H1 (cell line): Measurements from ENCODE around the gene MYO18A. TPM values are rescaled to one million over a fixed set of nuclear protein-coding genes. Genes with fewer than 3 reads are reported as not detected.
A peak's percentile ranks its signal among the peaks of the same experiment; 100 is the strongest.

Source experiments
- CTCF ChIA-PET: fragments of 300-600 bp; sonication (Branson Sonifier 250); formaldehyde crosslinking; loops from one replicate; lab custom pipeline; 2021; ENCODE audit not compliant: partially characterized antibody; lab: Charles Lee
- POLR2A ChIA-PET: fragments of 300-600 bp; sonication (Branson Sonifier 250); formaldehyde crosslinking; loops from one replicate; lab custom pipeline; 2021; ENCODE audit warnings: inconsistent platforms; ENCODE audit not compliant: partially characterized antibody; lab: Charles Lee
- DNase-seq, 2 experiments: peaks; one replicate each; pipeline versions ENCODE4 v3.0.0 to v3.0.0-alpha.2; 2010 to 2022; ENCODE audit warnings: low spot score in 2 of 2, low read depth in 1 of 2, mixed read lengths in 1 of 2
- FAIRE-seq: peaks from 2 replicates; lab custom pipeline; 2011; peaks lifted over from hg19 to GRCh38; lab: Jason Lieb, UNC
- H2AFZ ChIP-seq: 2 replicates; pipeline ENCODE4 v1.8.1; 2012; ENCODE audit warnings: low read length, inconsistent platforms
- H2AK5ac ChIP-seq: 2 replicates; pipeline ENCODE4 v1.6.1; 2013; ENCODE audit warnings: low read depth, low read length
- H2BK120ac ChIP-seq: replicated peaks from 2 replicates; pipeline ENCODE3; 2013; ENCODE audit warnings: low read depth, low read length, inconsistent platforms
- H2BK12ac ChIP-seq: 2 replicates; pipeline ENCODE4 v1.6.1; 2013; ENCODE audit warnings: low read depth, low read length
- H2BK15ac ChIP-seq: 2 replicates; pipeline ENCODE4 v1.6.1; 2013; ENCODE audit warnings: low read length
- H2BK20ac ChIP-seq: 2 replicates; pipeline ENCODE4 v1.6.1; 2013; ENCODE audit warnings: low read length
- H2BK5ac ChIP-seq: 2 replicates; pipeline ENCODE4 v1.6.1; 2013; ENCODE audit warnings: low read depth, low read length
- H3K14ac ChIP-seq: 2 replicates; pipeline ENCODE4 v1.6.1; 2013; ENCODE audit warnings: inconsistent platforms; ENCODE audit not compliant: insufficient read length
- H3K18ac ChIP-seq: 2 replicates; pipeline ENCODE4 v1.6.1; 2013; ENCODE audit warnings: low read length; ENCODE audit errors: extremely low read depth
- H3K23ac ChIP-seq: 2 replicates; pipeline ENCODE4 v1.6.1; 2013; ENCODE audit warnings: inconsistent platforms; ENCODE audit not compliant: insufficient read length
- H3K23me2 ChIP-seq: 2 replicates; pipeline ENCODE4 v1.6.1; 2013; ENCODE audit warnings: low read depth, low read length
- H3K27ac ChIP-seq: 2 replicates; pipeline ENCODE4 v1.6.1; 2011; ENCODE audit warnings: low read depth, low read length, inconsistent platforms
- H3K27me3 ChIP-seq, 4 experiments: replicated peaks in 1 of 4; 1 replicate in 1 of 4; 2 replicates in 3 of 4; pipeline versions ENCODE4 v1.6.1 to v1.8.1; 2011 to 2013; ENCODE audit warnings: low read length in 3 of 4, mild to moderate bottlenecking in 3 of 4, inconsistent platforms in 2 of 4, mixed read lengths in 2 of 4, moderate library complexity in 1 of 4; ENCODE audit not compliant: control insufficient read depth in 3 of 4, insufficient read depth in 3 of 4; ENCODE audit errors: extremely low read depth in 1 of 4
- H3K36me3 ChIP-seq, 4 experiments: 2 replicates each; pipeline versions ENCODE4 v1.6.1 to v1.8.1; 2011 to 2013; ENCODE audit warnings: mild to moderate bottlenecking in 4 of 4, low read length in 3 of 4, moderate library complexity in 2 of 4, control low read depth in 1 of 4, inconsistent platforms in 1 of 4; ENCODE audit not compliant: insufficient read depth in 4 of 4, control insufficient read depth in 2 of 4
- H3K4ac ChIP-seq: replicated peaks from 2 replicates; pipeline ENCODE3; 2013; ENCODE audit warnings: low read length, low read depth, mixed read lengths, inconsistent platforms; ENCODE audit not compliant: insufficient read length
- H3K4me1 ChIP-seq, 4 experiments: replicated peaks in 1 of 4; 1 replicate in 1 of 4; 2 replicates in 3 of 4; pipeline versions ENCODE4 v1.6.1 to v1.8.1; 2011 to 2013; ENCODE audit warnings: low read length in 3 of 4, inconsistent platforms in 2 of 4, mixed read lengths in 1 of 4; ENCODE audit not compliant: insufficient read depth in 4 of 4, control insufficient read depth in 3 of 4
- H3K4me2 ChIP-seq, 2 experiments: 2 replicates each; pipeline versions ENCODE4 v1.6.1 to v1.8.1; 2011 to 2013; ENCODE audit warnings: low read depth in 2 of 2, low read length in 2 of 2, control low read depth in 1 of 2, inconsistent platforms in 1 of 2, mild to moderate bottlenecking in 1 of 2; ENCODE audit not compliant: insufficient read depth in 1 of 2
- H3K4me3 ChIP-seq, 4 experiments: fragments of 200-600, 300-600 bp in 1 of 4; sonication (generic), shearing (Covaris generic), sonication (Bioruptor Twin) in 1 of 4; 2 replicates each; pipeline versions ENCODE4 v1.5.1 to v1.8.1; 2011 to 2016; ENCODE audit warnings: low read length in 4 of 4, low read depth in 3 of 4, control low read depth in 2 of 4, inconsistent platforms in 2 of 4, mild to moderate bottlenecking in 2 of 4, mixed read lengths in 1 of 4, moderate library complexity in 1 of 4; ENCODE audit not compliant: insufficient read depth in 2 of 4; ENCODE audit errors: extremely low read depth in 1 of 4
- H3K56ac ChIP-seq: replicated peaks from 2 replicates; pipeline ENCODE3; 2013; ENCODE audit warnings: low read depth, mild to moderate bottlenecking, mixed read lengths, low read length, inconsistent platforms; ENCODE audit not compliant: insufficient read length
- H3K79me1 ChIP-seq: 2 replicates; pipeline ENCODE4 v1.6.1; 2013; ENCODE audit warnings: low read depth, low read length, control low read depth
- H3K79me2 ChIP-seq, 2 experiments: 2 replicates each; pipeline versions ENCODE4 v1.6.1 to v1.8.1; 2012 to 2013; ENCODE audit warnings: low read length in 2 of 2, mild to moderate bottlenecking in 2 of 2, inconsistent platforms in 1 of 2; ENCODE audit not compliant: insufficient read depth in 2 of 2, control insufficient read depth in 1 of 2
- H3K9ac ChIP-seq, 4 experiments: replicated peaks in 1 of 4; 1 replicate in 1 of 4; 2 replicates in 3 of 4; pipeline versions ENCODE4 v1.6.1 to v1.8.1; 2011 to 2013; ENCODE audit warnings: low read depth in 3 of 4, low read length in 3 of 4, control low read depth in 2 of 4, mild to moderate bottlenecking in 2 of 4, moderate library complexity in 2 of 4, inconsistent platforms in 1 of 4; ENCODE audit errors: extremely low read depth in 1 of 4
- H3K9me3 ChIP-seq, 2 experiments: 2 replicates each; pipeline versions ENCODE4 v1.6.1 to v1.8.1; 2012 to 2013; ENCODE audit warnings: mild to moderate bottlenecking in 2 of 2, moderate library complexity in 2 of 2, control low read depth in 1 of 2, inconsistent platforms in 1 of 2, low read depth in 1 of 2, low read length in 1 of 2, mixed read lengths in 1 of 2; ENCODE audit not compliant: insufficient read depth in 2 of 2
- H4K20me1 ChIP-seq, 2 experiments: replicated peaks in 1 of 2; 2 replicates each; pipeline versions ENCODE3 to v1.8.1; 2011 to 2013; ENCODE audit warnings: inconsistent platforms in 2 of 2, low read length in 2 of 2, mild to moderate bottlenecking in 1 of 2; ENCODE audit not compliant: insufficient read depth in 2 of 2, control insufficient read depth in 1 of 2
- H4K5ac ChIP-seq: 2 replicates; pipeline ENCODE4 v1.6.1; 2013; ENCODE audit warnings: low read length, low read depth, mixed read lengths, inconsistent platforms; ENCODE audit not compliant: insufficient read length
- H4K8ac ChIP-seq: 2 replicates; pipeline ENCODE4 v1.8.0; 2013; ENCODE audit warnings: mild to moderate bottlenecking, moderate library complexity, low read length, inconsistent platforms; ENCODE audit not compliant: insufficient read depth; ENCODE audit errors: extremely low read depth
- H4K91ac ChIP-seq: replicated peaks from 2 replicates; pipeline ENCODE3; 2013; ENCODE audit warnings: low read length, mixed read lengths, inconsistent platforms; ENCODE audit not compliant: insufficient read length
- ASH2L ChIP-seq: fragments of 200-600, 300-600 bp; sonication (generic); IDR thresholded peaks from one replicate; pipeline ENCODE4 v1.7.1; 2017; ENCODE audit warnings: low read length
- CBX5 ChIP-seq: fragments of 300-800, 300-1000 bp; sonication (generic); IDR thresholded peaks from 2 replicates; pipeline ENCODE4 v1.7.1; 2016; ENCODE audit warnings: antibody characterized with exemption, low read length, low read depth
- EGR1 ChIP-seq: IDR thresholded peaks from 2 replicates; pipeline ENCODE4 v1.6.1; 2011; ENCODE audit warnings: low read depth, low read length, borderline replicate concordance
- HDAC2 ChIP-seq, 2 experiments: fragments of 300-600 bp in 1 of 2; sonication (generic) in 1 of 2; IDR thresholded peaks; 2 replicates each; pipeline ENCODE4 v1.6.1; 2011 to 2012; ENCODE audit warnings: low read depth in 2 of 2, low read length in 2 of 2, mild to moderate bottlenecking in 2 of 2, moderate library complexity in 2 of 2, borderline replicate concordance in 1 of 2, inconsistent platforms in 1 of 2
- JUND ChIP-seq: IDR thresholded peaks from 2 replicates; pipeline ENCODE4 v1.6.1; 2011; ENCODE audit warnings: mild to moderate bottlenecking, improper control_type of control experiment, low read length
- KDM5A ChIP-seq: fragments of 200-600 bp; IDR thresholded peaks from 2 replicates; pipeline ENCODE4 v1.7.1; 2012; ENCODE audit warnings: mild to moderate bottlenecking, low read length, inconsistent platforms, mixed read lengths
- MAFK ChIP-seq: IDR thresholded peaks from 2 replicates; pipeline ENCODE4 v1.6.1; 2012; ENCODE audit warnings: low read depth, mild to moderate bottlenecking, improper control_type of control experiment, low read length
- NANOG ChIP-seq: IDR thresholded peaks from 2 replicates; pipeline ENCODE4 v1.6.1; 2011; ENCODE audit warnings: low read length, low read depth, mild to moderate bottlenecking, inconsistent platforms; ENCODE audit not compliant: insufficient read depth, poor library complexity, severe bottlenecking
- POLR2AphosphoS5 ChIP-seq: IDR thresholded peaks from 2 replicates; pipeline ENCODE4 v1.6.1; 2011; ENCODE audit warnings: low read depth, low read length
- RXRA ChIP-seq: IDR thresholded peaks from 2 replicates; pipeline ENCODE4 v1.6.1; 2011; ENCODE audit warnings: low read depth, mild to moderate bottlenecking, low read length, moderate library complexity; ENCODE audit not compliant: insufficient read depth
- WGBS, 2 experiments: shearing (Covaris generic) in 1 of 2; methylation state at CpG; one replicate each; pipeline versions ENCODE4 v1.1.6 to v1.1.7; 2013 to 2015; ENCODE audit warnings: low lambda C conversion rate in 2 of 2, mixed read lengths in 2 of 2, inconsistent platforms in 1 of 2, low coverage in 1 of 2, missing lambda C conversion rate in 1 of 2; ENCODE audit not compliant: insufficient replicate concordance in 2 of 2, insufficient coverage in 1 of 2, insufficient read length in 1 of 2; ENCODE audit errors: extremely low coverage in 1 of 2, missing lambda C conversion rate in 1 of 2; 5-methylcytosine and 5-hydroxymethylcytosine counted together
- polyA plus RNA-seq, 7 experiments: library from polyadenylated mRNA; depleted of rRNA in 3 of 7; stranded (reverse) in 5 of 7; unstranded in 2 of 7; fragments of >200 nt in 5 of 7; fragments of 200-250 nt in 2 of 7; gene quantifications; 1 replicate in 5 of 7; 2 replicates in 1 of 7; 4 replicates in 1 of 7; pipeline versions ENCODE4 v1.2.1 to v1.2.3, GENCODE V29; 2011 to 2013; ENCODE audit warnings: missing spikeins in 2 of 7, mixed read lengths in 2 of 7
- total RNA-seq: library from RNA; stranded (reverse); fragmentation: NEBNext Ultra II Directional; extraction: Animal tissue kit (Norgen Biotek cat#: 25700); gene quantifications from 2 replicates; pipeline ENCODE4 v1.2.1, GENCODE V29; 2021

MYO18A gene
- total and polyA plus RNA-seq, 2 of the 8 experiments (the other 6 are each of a cell fraction or from before 2014, with no cell fraction given), result 7.6 to 43.8 TPM

DNA sequence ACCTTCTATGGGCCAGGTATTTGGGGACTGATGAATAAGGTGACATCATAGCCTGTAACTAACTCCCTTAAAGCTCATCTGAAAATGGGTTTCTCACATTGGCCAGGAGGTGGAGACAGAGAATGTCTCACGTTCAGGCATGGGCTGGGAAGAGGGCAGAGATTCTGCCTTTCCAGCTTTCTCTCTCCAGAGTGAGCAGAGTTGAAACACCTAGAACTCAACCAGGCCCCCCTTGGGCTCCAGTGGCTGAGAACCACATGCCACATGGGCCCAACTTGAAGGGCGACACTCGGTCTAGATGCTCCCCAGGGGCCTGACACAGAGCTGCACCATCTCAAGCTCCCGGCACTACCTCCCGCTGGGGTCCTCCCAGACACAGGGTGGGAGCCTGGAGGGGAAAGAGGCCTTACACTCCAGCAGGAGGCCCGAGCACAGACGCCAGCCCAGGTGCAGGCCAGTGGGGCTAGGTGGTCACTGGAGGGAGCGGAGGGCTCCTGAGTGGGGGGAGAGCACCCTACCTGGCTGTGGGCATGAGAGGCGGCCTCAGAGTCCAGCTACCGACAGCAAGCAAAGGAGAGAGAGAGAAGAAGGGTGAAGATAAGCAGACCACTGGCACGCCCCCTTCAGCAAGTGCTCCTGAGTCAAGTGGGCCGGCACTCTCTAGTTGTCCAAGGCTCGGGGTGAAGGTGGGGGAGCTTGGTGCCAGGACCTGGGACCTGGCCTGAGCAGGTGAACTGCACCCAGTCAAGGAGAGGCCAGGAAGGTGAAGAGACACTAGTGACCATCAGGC, 55.9 kb downstream of the MYO18A start:
- H4K91ac ChIP-seq, result no peak overlapping the region
- DNase-seq, result peak in 1 of 2 experiments; percentile 57
- CTCF ChIA-PET, result interaction anchor here (0.5 to 19.8 kb wide), 64 partner anchors 8 to 1185 kb away, joined by 3 to 548 read pairs (median 4); partner anchors contain the start of genes MYO18A and PHF12
- H3K79me1 ChIP-seq, result no peaks in the 10 kb centered on the region; the same call in 1 of the 2 replicates
- no peak overlapping the region for H2AFZ ChIP-seq
- no peak overlapping the region for H3K14ac ChIP-seq
- H3K23me2 ChIP-seq, result no peaks in the 10 kb centered on the region
- no peak overlapping the region for H2BK120ac ChIP-seq
- no peaks in the 10 kb centered on the region for H3K79me2 ChIP-seq
- peak; percentile 84 for FAIRE-seq
- no peak overlapping the region for H3K27ac ChIP-seq
- no peaks in the 10 kb centered on the region for H3K27me3 ChIP-seq
- no peak overlapping the region for H3K4me2 ChIP-seq
- H2BK15ac ChIP-seq, result no peak overlapping the region
- no peaks in the 10 kb centered on the region for H3K9me3 ChIP-seq
- no peak overlapping the region for H2BK20ac ChIP-seq
- H3K4ac ChIP-seq, result no peak overlapping the region
- peaks cover 0 to 3% of the 10 kb centered on the region in 2 experiments for H4K20me1 ChIP-seq
- 82% methylated on average over 11 of the region's 13 CpGs; no CpG with 5 or more reads in 1 of the 2 experiments for WGBS, 2 experiments
- H2BK12ac ChIP-seq, result 0 out of 2 replicates have a peak overlapping the region, but pooled peaks have one; percentile 39
- no peak overlapping the region for H3K9ac ChIP-seq
- POLR2A ChIA-PET, result interaction anchor here (0.7 to 1.3 kb wide), 10 partner anchors 11 to 170 kb away, joined by 3 to 7 read pairs (median 4); partner anchors contain the start of genes MYO18A and NUFIP2
- H2AK5ac ChIP-seq, result no peak overlapping the region
- H3K4me3 ChIP-seq, result no peak overlapping the region
- no peak overlapping the region for H2BK5ac ChIP-seq
- H3K36me3 ChIP-seq, result no peaks in the 10 kb centered on the region; a peak in 1 of 8 replicates
- H3K4me1 ChIP-seq, result peaks cover 0 to 7% (median 2%) of the 10 kb centered on the region in 4 experiments; a peak in 3 of 7 replicates
- H3K18ac ChIP-seq, result no peak overlapping the region
- H4K5ac ChIP-seq, result no peak overlapping the region
- no peak overlapping the region for H3K23ac ChIP-seq
- H3K56ac ChIP-seq, result no peak overlapping the region
- no peak overlapping the region for H4K8ac ChIP-seq
- no peak for TF ChIP-seq EGR1
- TF ChIP-seq HDAC2 (IDR thresholded peaks at IDR 0.05; ENCODE audit: borderline replicate concordance in 1 of 2, low read depth in 2 of 2, low read length in 2 of 2), result no peak
- TF ChIP-seq ASH2L, result no peak
- TF ChIP-seq RXRA, result no peak
- TF ChIP-seq KDM5A, result no peak
- TF ChIP-seq CBX5, result no peak
- no peak for TF ChIP-seq MAFK
- TF ChIP-seq JUND, result peak; percentile 78
- TF ChIP-seq POLR2AphosphoS5, result no peak
- no peak for TF ChIP-seq NANOG
